H1 (cell line): ENCODE results near the gene PACC1. TPM values are rescaled to one million over a fixed set of nuclear protein-coding genes. Genes with fewer than 3 reads are reported as not detected.

Experiments
- CTCF ChIA-PET: fragments of 300-600 bp; sonication (Branson Sonifier 250); formaldehyde crosslinking; loops from one replicate; lab custom pipeline; 2021; ENCODE audit not compliant: partially characterized antibody; lab: Charles Lee
- POLR2A ChIA-PET: fragments of 300-600 bp; sonication (Branson Sonifier 250); formaldehyde crosslinking; loops from one replicate; lab custom pipeline; 2021; ENCODE audit warnings: inconsistent platforms; ENCODE audit not compliant: partially characterized antibody; lab: Charles Lee
- DNase-seq, 2 experiments: peaks; one replicate each; pipeline versions ENCODE4 v3.0.0 to v3.0.0-alpha.2; 2010 to 2022; ENCODE audit warnings: low spot score in 2 of 2, low read depth in 1 of 2, mixed read lengths in 1 of 2
- FAIRE-seq: peaks from 2 replicates; lab custom pipeline; 2011; peaks lifted over from hg19 to GRCh38; lab: Jason Lieb, UNC
- H2AFZ ChIP-seq: 2 replicates; pipeline ENCODE4 v1.8.1; 2012; ENCODE audit warnings: low read length, inconsistent platforms
- H2AK5ac ChIP-seq: 2 replicates; pipeline ENCODE4 v1.6.1; 2013; ENCODE audit warnings: low read depth, low read length
- H2BK120ac ChIP-seq: replicated peaks from 2 replicates; pipeline ENCODE3; 2013; ENCODE audit warnings: low read depth, low read length, inconsistent platforms
- H2BK12ac ChIP-seq: 2 replicates; pipeline ENCODE4 v1.6.1; 2013; ENCODE audit warnings: low read depth, low read length
- H2BK15ac ChIP-seq: 2 replicates; pipeline ENCODE4 v1.6.1; 2013; ENCODE audit warnings: low read length
- H2BK20ac ChIP-seq: 2 replicates; pipeline ENCODE4 v1.6.1; 2013; ENCODE audit warnings: low read length
- H2BK5ac ChIP-seq: 2 replicates; pipeline ENCODE4 v1.6.1; 2013; ENCODE audit warnings: low read depth, low read length
- H3K14ac ChIP-seq: 2 replicates; pipeline ENCODE4 v1.6.1; 2013; ENCODE audit warnings: inconsistent platforms; ENCODE audit not compliant: insufficient read length
- H3K18ac ChIP-seq: 2 replicates; pipeline ENCODE4 v1.6.1; 2013; ENCODE audit warnings: low read length; ENCODE audit errors: extremely low read depth
- H3K23ac ChIP-seq: 2 replicates; pipeline ENCODE4 v1.6.1; 2013; ENCODE audit warnings: inconsistent platforms; ENCODE audit not compliant: insufficient read length
- H3K23me2 ChIP-seq: 2 replicates; pipeline ENCODE4 v1.6.1; 2013; ENCODE audit warnings: low read depth, low read length
- H3K27ac ChIP-seq: 2 replicates; pipeline ENCODE4 v1.6.1; 2011; ENCODE audit warnings: low read depth, low read length, inconsistent platforms
- H3K27me3 ChIP-seq, 4 experiments: replicated peaks in 1 of 4; 1 replicate in 1 of 4; 2 replicates in 3 of 4; pipeline versions ENCODE4 v1.6.1 to v1.8.1; 2011 to 2013; ENCODE audit warnings: low read length in 3 of 4, mild to moderate bottlenecking in 3 of 4, inconsistent platforms in 2 of 4, mixed read lengths in 2 of 4, moderate library complexity in 1 of 4; ENCODE audit not compliant: control insufficient read depth in 3 of 4, insufficient read depth in 3 of 4; ENCODE audit errors: extremely low read depth in 1 of 4
- H3K36me3 ChIP-seq, 4 experiments: 2 replicates each; pipeline versions ENCODE4 v1.6.1 to v1.8.1; 2011 to 2013; ENCODE audit warnings: mild to moderate bottlenecking in 4 of 4, low read length in 3 of 4, moderate library complexity in 2 of 4, control low read depth in 1 of 4, inconsistent platforms in 1 of 4; ENCODE audit not compliant: insufficient read depth in 4 of 4, control insufficient read depth in 2 of 4
- H3K4ac ChIP-seq: replicated peaks from 2 replicates; pipeline ENCODE3; 2013; ENCODE audit warnings: low read length, low read depth, mixed read lengths, inconsistent platforms; ENCODE audit not compliant: insufficient read length
- H3K4me1 ChIP-seq, 4 experiments: replicated peaks in 1 of 4; 1 replicate in 1 of 4; 2 replicates in 3 of 4; pipeline versions ENCODE4 v1.6.1 to v1.8.1; 2011 to 2013; ENCODE audit warnings: low read length in 3 of 4, inconsistent platforms in 2 of 4, mixed read lengths in 1 of 4; ENCODE audit not compliant: insufficient read depth in 4 of 4, control insufficient read depth in 3 of 4
- H3K4me2 ChIP-seq, 2 experiments: 2 replicates each; pipeline versions ENCODE4 v1.6.1 to v1.8.1; 2011 to 2013; ENCODE audit warnings: low read depth in 2 of 2, low read length in 2 of 2, control low read depth in 1 of 2, inconsistent platforms in 1 of 2, mild to moderate bottlenecking in 1 of 2; ENCODE audit not compliant: insufficient read depth in 1 of 2
- H3K4me3 ChIP-seq, 4 experiments: fragments of 200-600, 300-600 bp in 1 of 4; sonication (generic), shearing (Covaris generic), sonication (Bioruptor Twin) in 1 of 4; 2 replicates each; pipeline versions ENCODE4 v1.5.1 to v1.8.1; 2011 to 2016; ENCODE audit warnings: low read length in 4 of 4, low read depth in 3 of 4, control low read depth in 2 of 4, inconsistent platforms in 2 of 4, mild to moderate bottlenecking in 2 of 4, mixed read lengths in 1 of 4, moderate library complexity in 1 of 4; ENCODE audit not compliant: insufficient read depth in 2 of 4; ENCODE audit errors: extremely low read depth in 1 of 4
- H3K56ac ChIP-seq: replicated peaks from 2 replicates; pipeline ENCODE3; 2013; ENCODE audit warnings: low read depth, mild to moderate bottlenecking, mixed read lengths, low read length, inconsistent platforms; ENCODE audit not compliant: insufficient read length
- H3K79me1 ChIP-seq: 2 replicates; pipeline ENCODE4 v1.6.1; 2013; ENCODE audit warnings: low read depth, low read length, control low read depth
- H3K79me2 ChIP-seq, 2 experiments: 2 replicates each; pipeline versions ENCODE4 v1.6.1 to v1.8.1; 2012 to 2013; ENCODE audit warnings: low read length in 2 of 2, mild to moderate bottlenecking in 2 of 2, inconsistent platforms in 1 of 2; ENCODE audit not compliant: insufficient read depth in 2 of 2, control insufficient read depth in 1 of 2
- H3K9ac ChIP-seq, 4 experiments: replicated peaks in 1 of 4; 1 replicate in 1 of 4; 2 replicates in 3 of 4; pipeline versions ENCODE4 v1.6.1 to v1.8.1; 2011 to 2013; ENCODE audit warnings: low read depth in 3 of 4, low read length in 3 of 4, control low read depth in 2 of 4, mild to moderate bottlenecking in 2 of 4, moderate library complexity in 2 of 4, inconsistent platforms in 1 of 4; ENCODE audit errors: extremely low read depth in 1 of 4
- H3K9me3 ChIP-seq, 2 experiments: 2 replicates each; pipeline versions ENCODE4 v1.6.1 to v1.8.1; 2012 to 2013; ENCODE audit warnings: mild to moderate bottlenecking in 2 of 2, moderate library complexity in 2 of 2, control low read depth in 1 of 2, inconsistent platforms in 1 of 2, low read depth in 1 of 2, low read length in 1 of 2, mixed read lengths in 1 of 2; ENCODE audit not compliant: insufficient read depth in 2 of 2
- H4K20me1 ChIP-seq, 2 experiments: replicated peaks in 1 of 2; 2 replicates each; pipeline versions ENCODE3 to v1.8.1; 2011 to 2013; ENCODE audit warnings: inconsistent platforms in 2 of 2, low read length in 2 of 2, mild to moderate bottlenecking in 1 of 2; ENCODE audit not compliant: insufficient read depth in 2 of 2, control insufficient read depth in 1 of 2
- H4K5ac ChIP-seq: 2 replicates; pipeline ENCODE4 v1.6.1; 2013; ENCODE audit warnings: low read length, low read depth, mixed read lengths, inconsistent platforms; ENCODE audit not compliant: insufficient read length
- H4K8ac ChIP-seq: 2 replicates; pipeline ENCODE4 v1.8.0; 2013; ENCODE audit warnings: mild to moderate bottlenecking, moderate library complexity, low read length, inconsistent platforms; ENCODE audit not compliant: insufficient read depth; ENCODE audit errors: extremely low read depth
- H4K91ac ChIP-seq: replicated peaks from 2 replicates; pipeline ENCODE3; 2013; ENCODE audit warnings: low read length, mixed read lengths, inconsistent platforms; ENCODE audit not compliant: insufficient read length
- EZH2 ChIP-seq: fragments of 200-600 bp; sonication (generic); IDR thresholded peaks from 2 replicates; pipeline ENCODE4 v1.7.1; 2012; ENCODE audit warnings: low read depth, mild to moderate bottlenecking, moderate library complexity, low read length, inconsistent platforms; ENCODE audit not compliant: severe bottlenecking
- POLR2AphosphoS5 ChIP-seq: IDR thresholded peaks from 2 replicates; pipeline ENCODE4 v1.6.1; 2011; ENCODE audit warnings: low read depth, low read length
- RAD21 ChIP-seq, 2 experiments: IDR thresholded peaks in 1 of 2; conservative IDR thresholded peaks in 1 of 2; 2 replicates each; pipeline ENCODE4 v1.6.1; 2011; ENCODE audit warnings: low read depth in 2 of 2, low read length in 2 of 2, improper control_type of control experiment in 1 of 2, inconsistent platforms in 1 of 2, mild to moderate bottlenecking in 1 of 2, moderate library complexity in 1 of 2
- TAF1 ChIP-seq: IDR thresholded peaks from 2 replicates; pipeline ENCODE4 v1.6.1; 2011; ENCODE audit warnings: mild to moderate bottlenecking, low read depth, low read length
- YY1 ChIP-seq: IDR thresholded peaks from 2 replicates; pipeline ENCODE4 v1.6.1; 2011; ENCODE audit warnings: low read depth, mild to moderate bottlenecking, low read length
- WGBS, 2 experiments: shearing (Covaris generic) in 1 of 2; methylation state at CpG; one replicate each; pipeline versions ENCODE4 v1.1.6 to v1.1.7; 2013 to 2015; ENCODE audit warnings: low lambda C conversion rate in 2 of 2, mixed read lengths in 2 of 2, inconsistent platforms in 1 of 2, low coverage in 1 of 2, missing lambda C conversion rate in 1 of 2; ENCODE audit not compliant: insufficient replicate concordance in 2 of 2, insufficient coverage in 1 of 2, insufficient read length in 1 of 2; ENCODE audit errors: extremely low coverage in 1 of 2, missing lambda C conversion rate in 1 of 2; 5-methylcytosine and 5-hydroxymethylcytosine counted together
- polyA plus RNA-seq, 7 experiments: library from polyadenylated mRNA; depleted of rRNA in 3 of 7; stranded (reverse) in 5 of 7; unstranded in 2 of 7; fragments of >200 nt in 5 of 7; fragments of 200-250 nt in 2 of 7; gene quantifications; 1 replicate in 5 of 7; 2 replicates in 1 of 7; 4 replicates in 1 of 7; pipeline versions ENCODE4 v1.2.1 to v1.2.3, GENCODE V29; 2011 to 2013; ENCODE audit warnings: missing spikeins in 2 of 7, mixed read lengths in 2 of 7
- total RNA-seq: library from RNA; stranded (reverse); fragmentation: NEBNext Ultra II Directional; extraction: Animal tissue kit (Norgen Biotek cat#: 25700); gene quantifications from 2 replicates; pipeline ENCODE4 v1.2.1, GENCODE V29; 2021

The PACC1 gene
- total and polyA plus RNA-seq, 2 of the 8 experiments (the other 6 are each of a cell fraction or from before 2014, with no cell fraction given), result 18.8 to 23.5 TPM

GRCh38 chr1:212455803-212456528 is 41.3 kb upstream of the PACC1 start:
- Histone ChIP-seq H3K4ac (no peak overlapping the region), H3K4me2 (no peak overlapping the region), H3K4me1 (peaks cover 0 to 4% (median under 1%) of the 10 kb centered on the region in 4 experiments; a peak in 2 of 7 replicates), H3K23ac (no peak overlapping the region), H2AFZ (no peak overlapping the region; the same call in 1 of the 2 replicates), H4K20me1 (no peaks in the 10 kb centered on the region), H3K79me1 (no peaks in the 10 kb centered on the region), H3K18ac (no peak overlapping the region), H3K14ac (no peak overlapping the region), H3K27ac (no peak overlapping the region), H2AK5ac (no peak overlapping the region), H2BK15ac (no peak overlapping the region), H3K27me3 (no peaks in the 10 kb centered on the region), H3K4me3 (no peak overlapping the region), H2BK12ac (no peak overlapping the region), H2BK5ac (no peak overlapping the region), H3K9ac (no peak overlapping the region), H3K23me2 (no peaks in the 10 kb centered on the region), H4K8ac (no peak overlapping the region), H3K9me3 (no peaks in the 10 kb centered on the region), H2BK20ac (no peak overlapping the region), H3K36me3 (no peaks in the 10 kb centered on the region), H3K56ac (no peak overlapping the region), H4K91ac (no peak overlapping the region), H2BK120ac (no peak overlapping the region), H3K79me2 (no peaks in the 10 kb centered on the region), H4K5ac (no peak overlapping the region)
- FAIRE-seq, result no peak
- peak; percentile 71 to 98 for DNase-seq
- CTCF ChIA-PET, result interaction anchor here (0.6 to 7.7 kb wide), 116 partner anchors 10 to 804 kb away, joined by 3 to 143 read pairs (median 4); partner anchors contain the start of genes BATF3, DTL, INTS7 and NENF
- POLR2A ChIA-PET, result interaction anchor here (0.9 to 1.7 kb wide), 4 partner anchors 9 to 153 kb away, joined by 3 to 10 read pairs (median 3); partner anchors contain the start of genes ATF3 and PACC1
- WGBS, 2 experiments, result 53% methylated on average over 10 of the region's 10 CpGs; no CpG with 5 or more reads in 1 of the 2 experiments
- TF ChIP-seq RAD21 (IDR thresholded peaks at IDR 0.05 in 1 of 2, conservative IDR thresholded peaks at IDR 0.05 in 1 of 2; ENCODE audit: low read depth in 2 of 2, low read length in 2 of 2) (peak; percentile 98), YY1 (0 out of 2 replicates have a peak, but pooled peaks have one; percentile 38), EZH2 (no peak), TAF1 (no peak), POLR2AphosphoS5 (no peak)
